Muscle of back (tissue), 11 donors: ENCODE results near the gene TNFSF8. TPM values are rescaled to one million over a fixed set of nuclear protein-coding genes. Genes with fewer than 3 reads are reported as not detected.

ENCODE experiments used
- DNase-seq, 3 donors: peaks; one replicate each; pipeline versions ENCODE4 v3.0.0 to v3.0.0-alpha.2; 2013
- polyA plus RNA-seq, 10 donors: library from polyadenylated mRNA; unstranded; fragments of 120-200 nt; gene quantifications; one replicate each; pipeline ENCODE4 v1.2.1, GENCODE V29; 2013; ENCODE audit not compliant: insufficient read length in 10 of 10

Gene TNFSF8
- polyA plus RNA-seq, 10 donors, result 0.45 to 2.3 (median 0.65) TPM

GRCh38 chr9:114937516-114937915 is 7.1 kb upstream of the TNFSF8 start:
- DNase-seq, result no peak

DNA sequence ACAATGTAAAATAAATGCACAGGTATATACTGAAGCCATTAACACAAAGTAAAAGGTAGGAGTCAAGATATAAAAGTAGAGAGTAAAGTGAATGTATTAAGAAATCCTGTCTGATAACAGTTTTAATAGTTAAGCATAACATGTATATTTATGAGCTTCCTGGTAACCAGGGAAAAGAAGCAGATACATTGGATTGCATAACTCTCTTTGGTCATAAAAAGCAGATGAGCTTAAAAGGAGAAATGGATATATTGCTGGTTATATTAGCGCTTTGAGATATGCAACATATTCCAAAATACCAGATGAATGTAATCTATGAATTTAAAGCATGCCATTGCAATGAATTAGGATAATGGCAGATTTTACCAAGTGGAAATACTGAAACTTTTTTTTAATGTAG is 6.2 kb upstream of the TNFSF8 start:
- DNase-seq, result no peak

DNA sequence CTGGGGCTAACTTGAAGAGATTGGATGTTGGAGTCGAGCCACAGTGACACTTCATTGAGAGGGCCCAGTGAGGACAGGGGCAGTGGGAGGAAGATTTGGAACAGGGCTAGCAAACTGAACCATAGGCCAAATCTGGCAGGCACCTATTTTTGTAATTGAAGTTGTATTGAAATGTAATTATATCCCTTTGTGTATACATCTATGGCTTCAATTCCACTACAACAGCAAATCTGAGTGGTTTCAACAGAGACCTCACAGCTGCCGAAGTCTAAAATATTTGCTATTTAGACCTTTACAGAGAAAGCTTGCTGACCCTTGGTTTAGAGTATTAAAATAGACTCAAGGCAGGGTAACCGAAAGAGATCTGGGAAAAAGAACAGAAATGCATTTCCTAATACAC is 4.7 kb upstream of the TNFSF8 start:
- DNase-seq, result no peak

GRCh38 chr9:114932502-114932901 is 2.1 kb upstream of the TNFSF8 start:
- DNase-seq, result no peak

GRCh38 chr9:114931407-114931806 is 1.0 kb upstream of the TNFSF8 start:
- DNase-seq, result no peak

DNA sequence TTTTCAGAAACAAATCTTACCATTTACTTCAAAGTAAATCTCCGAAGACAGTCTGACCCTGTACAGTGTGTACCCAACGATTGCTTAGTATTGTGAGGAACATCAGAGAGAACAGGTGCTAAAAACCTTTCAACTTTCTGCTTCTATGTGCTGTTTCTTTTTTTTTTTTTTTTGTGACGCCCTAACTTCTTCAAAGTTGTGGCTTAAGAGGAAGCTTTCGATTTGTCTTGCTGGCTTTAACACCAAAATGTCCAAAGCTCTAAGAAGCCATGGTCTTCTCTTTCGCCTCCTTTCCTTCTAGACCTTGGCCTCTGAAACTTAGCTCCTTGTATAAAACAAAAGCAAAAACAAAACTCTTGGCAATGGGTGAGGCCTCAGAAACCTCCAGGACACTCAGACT is 1.2 kb downstream of the TNFSF8 start:
- DNase-seq, result no peak

- DNase-seq, result no peak
Observed at GRCh38 chr9:114928671-114929070, 1.7 kb downstream of the TNFSF8 start.

- no peak for DNase-seq
Observed at GRCh38 chr9:114928136-114928535, 2.3 kb downstream of the TNFSF8 start.

DNA sequence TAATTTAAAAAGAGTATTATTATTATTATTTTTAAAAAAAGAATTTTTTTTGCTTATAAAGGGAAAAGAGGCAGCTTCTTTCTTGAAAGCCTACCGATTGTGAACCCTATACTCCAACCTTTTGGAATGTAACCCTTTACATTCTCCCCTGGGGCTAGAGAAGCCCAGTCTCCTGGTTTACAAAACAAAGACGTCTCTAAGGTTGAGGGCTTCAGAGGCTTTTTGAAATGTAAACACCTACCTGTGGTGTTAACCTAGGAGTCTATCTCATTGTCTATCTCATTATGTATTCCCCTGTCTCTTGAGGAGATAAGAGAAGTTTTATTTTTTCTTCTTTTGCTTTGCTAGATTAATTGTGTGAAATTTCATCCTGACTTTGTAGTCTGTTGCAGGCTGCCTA is 4.7 kb downstream of the TNFSF8 start:
- no peak for DNase-seq

DNA sequence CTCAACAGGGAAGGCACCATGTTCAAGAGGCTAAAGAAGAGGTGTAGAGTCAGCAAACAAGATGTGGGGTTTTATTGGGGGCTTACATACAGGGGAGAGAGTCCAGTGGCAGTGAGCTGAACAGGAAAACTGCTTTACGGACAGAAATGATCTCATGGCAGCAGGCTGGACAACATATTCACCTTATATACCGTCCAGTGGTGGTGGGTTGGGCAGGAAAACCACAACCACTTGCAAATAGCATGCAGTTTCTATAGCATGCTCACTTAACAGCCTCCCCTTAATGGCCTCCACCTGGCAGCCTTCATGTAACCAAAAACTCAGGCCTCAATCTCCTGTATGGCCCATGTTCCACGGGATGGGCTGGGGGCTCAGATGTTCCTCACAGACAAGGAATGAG is 5.4 kb downstream of the TNFSF8 start:
- DNase-seq, result no peak

DNA sequence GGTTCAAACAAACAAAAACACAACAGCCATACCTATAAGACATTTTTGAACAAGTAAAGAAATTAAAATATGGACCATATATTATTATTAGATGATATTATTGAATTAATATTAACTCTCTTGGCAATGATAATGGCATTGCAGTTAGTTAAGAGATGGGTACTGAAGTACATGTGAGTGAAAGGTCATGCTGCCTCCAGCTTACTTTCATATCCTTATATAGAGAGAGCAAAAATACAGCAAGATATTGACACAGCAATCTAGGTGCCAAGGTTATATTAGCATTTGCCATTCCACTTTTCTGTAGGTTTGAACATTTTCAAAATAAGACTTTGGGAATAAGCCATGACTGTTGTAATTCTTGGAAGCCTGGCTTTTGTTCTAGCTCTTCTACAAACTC is 6.1 kb downstream of the TNFSF8 start:
- no peak for DNase-seq

GRCh38 chr9:114923918-114924317 is 6.5 kb downstream of the TNFSF8 start:
- no peak for DNase-seq

GRCh38 chr9:114921171-114921570 is 9.2 kb downstream of the TNFSF8 start:
- DNase-seq, result no peak

- no peak for DNase-seq
Observed at GRCh38 chr9:114919611-114920010, 10.8 kb downstream of the TNFSF8 start.

DNA sequence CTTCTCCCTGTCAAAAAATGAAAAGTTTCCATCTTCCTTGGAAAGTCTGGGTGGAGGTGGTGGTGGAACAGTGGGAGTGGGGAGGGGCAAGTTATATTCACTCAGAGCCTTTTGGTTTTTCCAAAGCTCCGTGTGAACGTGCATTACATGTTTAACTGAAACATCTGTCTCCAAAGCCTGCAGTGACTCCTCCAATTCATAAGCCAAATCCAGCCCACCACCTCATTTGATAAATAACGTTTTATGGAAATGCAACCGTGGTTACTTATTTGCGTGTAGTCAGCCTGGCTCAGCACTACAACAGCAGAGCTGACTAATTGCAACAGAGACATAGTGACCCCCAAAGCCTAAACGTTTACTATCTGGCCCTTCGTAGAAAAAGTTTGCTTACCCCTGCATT is 13.9 kb downstream of the TNFSF8 start:
- DNase-seq, result no peak

GRCh38 chr9:114914139-114914538 is 16.3 kb downstream of the TNFSF8 start:
- no peak for DNase-seq

DNA sequence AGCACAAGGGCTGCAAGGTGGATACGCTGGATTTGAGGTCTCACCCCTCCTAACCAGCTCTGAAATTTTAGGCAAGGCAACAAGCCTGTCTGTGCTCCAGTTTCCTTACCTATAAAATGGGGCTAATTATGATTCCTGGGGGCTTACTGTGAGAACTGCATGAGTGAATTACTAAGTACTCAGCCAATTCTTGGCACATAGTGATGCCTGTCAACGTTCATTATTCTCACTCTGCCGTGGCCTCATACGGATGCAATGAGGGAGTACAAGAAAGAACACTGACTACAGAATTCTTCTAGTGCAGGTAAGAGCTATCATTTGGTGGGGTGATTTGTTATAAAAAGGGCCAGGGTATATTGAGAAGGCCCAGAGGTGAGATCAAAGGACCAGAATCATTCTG is 16.7 kb downstream of the TNFSF8 start:
- DNase-seq, result no peak

DNA sequence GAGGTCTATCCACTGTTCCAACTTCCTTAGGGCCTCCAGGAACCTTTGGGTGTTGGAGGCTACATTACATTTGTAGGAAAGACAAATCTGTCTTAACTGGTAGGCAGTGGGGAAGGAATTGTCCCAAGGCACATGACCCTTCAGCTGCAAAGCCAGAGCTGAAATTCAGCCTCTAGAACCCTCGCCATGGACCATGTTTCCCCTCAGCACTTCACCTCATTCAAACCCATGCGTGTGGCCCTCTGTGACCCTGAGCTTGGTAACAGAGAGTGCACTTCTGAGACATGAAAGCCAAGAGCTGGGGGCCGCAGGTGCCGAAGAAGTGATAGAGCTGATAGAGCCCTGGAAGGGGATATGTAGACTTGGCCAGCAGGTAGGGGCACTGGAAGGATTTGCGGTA is 17.2 kb downstream of the TNFSF8 start:
- no peak for DNase-seq

DNA sequence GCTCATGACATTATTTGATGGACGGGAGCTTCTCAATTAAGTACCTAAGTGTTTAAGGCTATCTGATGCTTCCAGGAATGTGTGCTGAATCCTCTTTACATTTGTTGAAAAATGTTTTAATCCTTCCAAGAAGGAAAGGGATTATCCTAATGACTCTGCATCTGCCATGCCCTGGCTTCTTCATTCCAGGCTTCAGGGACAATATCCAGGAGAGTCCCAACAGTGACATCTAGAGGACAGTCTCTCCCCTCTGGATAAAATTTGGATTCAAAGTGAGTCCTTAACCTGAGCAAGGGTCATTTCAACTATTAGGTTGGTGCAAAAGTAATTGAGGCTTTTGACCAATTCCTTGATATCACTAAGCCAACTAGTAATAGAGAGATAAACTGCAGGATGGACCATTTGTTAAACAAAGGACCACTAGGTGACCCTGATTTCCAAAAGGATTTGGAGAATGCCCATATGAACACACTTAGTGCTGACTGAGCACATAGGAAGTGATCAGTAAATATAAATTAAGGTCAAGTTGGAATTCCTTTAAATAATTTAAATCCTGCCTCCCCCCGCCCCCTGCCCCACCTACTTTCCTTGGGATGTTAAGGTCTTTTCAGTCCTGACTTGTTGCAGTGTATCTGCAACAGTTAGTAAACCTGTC is 19.1 kb downstream of the TNFSF8 start:
- DNase-seq, result peak; percentile 49 to 72 (median 52)

- DNase-seq, result peak in 1 of 3 donors; percentile 29
Observed at GRCh38 chr9:114910541-114910940, 19.9 kb downstream of the TNFSF8 start.

- DNase-seq, result no peak
Observed at GRCh38 chr9:114909661-114910060, 20.7 kb downstream of the TNFSF8 start.

GRCh38 chr9:114908805-114909448 is 21.5 kb downstream of the TNFSF8 start:
- DNase-seq, result no peak

DNA sequence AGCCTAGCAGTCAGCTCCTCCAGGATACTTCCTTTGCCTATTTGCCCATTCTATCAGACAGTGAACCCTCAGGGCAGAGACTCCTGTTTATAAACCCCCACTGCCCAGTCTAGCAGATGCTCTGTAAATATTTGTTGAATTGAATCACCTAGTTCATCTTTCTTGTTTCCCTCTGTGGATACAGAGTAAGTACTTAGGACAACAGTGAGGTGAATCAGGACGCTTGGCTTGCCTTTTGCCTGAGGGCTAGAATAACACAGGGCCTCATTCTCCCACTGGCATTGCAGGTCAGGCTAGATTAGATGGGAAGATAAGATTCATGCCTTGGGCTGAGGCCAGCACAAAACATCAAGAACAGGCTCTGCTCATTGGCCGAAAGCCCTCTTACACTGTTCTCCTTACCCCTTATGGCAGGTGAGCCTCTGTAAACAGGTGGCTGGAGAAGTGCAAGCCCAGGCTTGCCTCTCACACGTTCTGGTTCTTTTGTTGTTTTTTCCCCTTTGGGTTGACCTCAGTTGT is 22.2 kb downstream of the TNFSF8 start:
- no peak for DNase-seq
